H1 (cell line): ENCODE results near the gene BHMT2. TPM values are rescaled to one million over a fixed set of nuclear protein-coding genes. Genes with fewer than 3 reads are reported as not detected.

Source experiments
- CTCF ChIA-PET: fragments of 300-600 bp; sonication (Branson Sonifier 250); formaldehyde crosslinking; loops from one replicate; lab custom pipeline; 2021; ENCODE audit not compliant: partially characterized antibody; lab: Charles Lee
- POLR2A ChIA-PET: fragments of 300-600 bp; sonication (Branson Sonifier 250); formaldehyde crosslinking; loops from one replicate; lab custom pipeline; 2021; ENCODE audit warnings: inconsistent platforms; ENCODE audit not compliant: partially characterized antibody; lab: Charles Lee
- DNase-seq, 2 experiments: peaks; one replicate each; pipeline versions ENCODE4 v3.0.0 to v3.0.0-alpha.2; 2010 to 2022; ENCODE audit warnings: low spot score in 2 of 2, low read depth in 1 of 2, mixed read lengths in 1 of 2
- FAIRE-seq: peaks from 2 replicates; lab custom pipeline; 2011; peaks lifted over from hg19 to GRCh38; lab: Jason Lieb, UNC
- H2AFZ ChIP-seq: 2 replicates; pipeline ENCODE4 v1.8.1; 2012; ENCODE audit warnings: low read length, inconsistent platforms
- H2AK5ac ChIP-seq: 2 replicates; pipeline ENCODE4 v1.6.1; 2013; ENCODE audit warnings: low read depth, low read length
- H2BK120ac ChIP-seq: replicated peaks from 2 replicates; pipeline ENCODE3; 2013; ENCODE audit warnings: low read depth, low read length, inconsistent platforms
- H2BK12ac ChIP-seq: 2 replicates; pipeline ENCODE4 v1.6.1; 2013; ENCODE audit warnings: low read depth, low read length
- H2BK15ac ChIP-seq: 2 replicates; pipeline ENCODE4 v1.6.1; 2013; ENCODE audit warnings: low read length
- H2BK20ac ChIP-seq: 2 replicates; pipeline ENCODE4 v1.6.1; 2013; ENCODE audit warnings: low read length
- H2BK5ac ChIP-seq: 2 replicates; pipeline ENCODE4 v1.6.1; 2013; ENCODE audit warnings: low read depth, low read length
- H3K14ac ChIP-seq: 2 replicates; pipeline ENCODE4 v1.6.1; 2013; ENCODE audit warnings: inconsistent platforms; ENCODE audit not compliant: insufficient read length
- H3K18ac ChIP-seq: 2 replicates; pipeline ENCODE4 v1.6.1; 2013; ENCODE audit warnings: low read length; ENCODE audit errors: extremely low read depth
- H3K23ac ChIP-seq: 2 replicates; pipeline ENCODE4 v1.6.1; 2013; ENCODE audit warnings: inconsistent platforms; ENCODE audit not compliant: insufficient read length
- H3K23me2 ChIP-seq: 2 replicates; pipeline ENCODE4 v1.6.1; 2013; ENCODE audit warnings: low read depth, low read length
- H3K27ac ChIP-seq: 2 replicates; pipeline ENCODE4 v1.6.1; 2011; ENCODE audit warnings: low read depth, low read length, inconsistent platforms
- H3K27me3 ChIP-seq, 4 experiments: replicated peaks in 1 of 4; 1 replicate in 1 of 4; 2 replicates in 3 of 4; pipeline versions ENCODE4 v1.6.1 to v1.8.1; 2011 to 2013; ENCODE audit warnings: low read length in 3 of 4, mild to moderate bottlenecking in 3 of 4, inconsistent platforms in 2 of 4, mixed read lengths in 2 of 4, moderate library complexity in 1 of 4; ENCODE audit not compliant: control insufficient read depth in 3 of 4, insufficient read depth in 3 of 4; ENCODE audit errors: extremely low read depth in 1 of 4
- H3K36me3 ChIP-seq, 4 experiments: 2 replicates each; pipeline versions ENCODE4 v1.6.1 to v1.8.1; 2011 to 2013; ENCODE audit warnings: mild to moderate bottlenecking in 4 of 4, low read length in 3 of 4, moderate library complexity in 2 of 4, control low read depth in 1 of 4, inconsistent platforms in 1 of 4; ENCODE audit not compliant: insufficient read depth in 4 of 4, control insufficient read depth in 2 of 4
- H3K4ac ChIP-seq: replicated peaks from 2 replicates; pipeline ENCODE3; 2013; ENCODE audit warnings: low read length, low read depth, mixed read lengths, inconsistent platforms; ENCODE audit not compliant: insufficient read length
- H3K4me1 ChIP-seq, 4 experiments: replicated peaks in 1 of 4; 1 replicate in 1 of 4; 2 replicates in 3 of 4; pipeline versions ENCODE4 v1.6.1 to v1.8.1; 2011 to 2013; ENCODE audit warnings: low read length in 3 of 4, inconsistent platforms in 2 of 4, mixed read lengths in 1 of 4; ENCODE audit not compliant: insufficient read depth in 4 of 4, control insufficient read depth in 3 of 4
- H3K4me2 ChIP-seq, 2 experiments: 2 replicates each; pipeline versions ENCODE4 v1.6.1 to v1.8.1; 2011 to 2013; ENCODE audit warnings: low read depth in 2 of 2, low read length in 2 of 2, control low read depth in 1 of 2, inconsistent platforms in 1 of 2, mild to moderate bottlenecking in 1 of 2; ENCODE audit not compliant: insufficient read depth in 1 of 2
- H3K4me3 ChIP-seq, 4 experiments: fragments of 200-600, 300-600 bp in 1 of 4; sonication (generic), shearing (Covaris generic), sonication (Bioruptor Twin) in 1 of 4; 2 replicates each; pipeline versions ENCODE4 v1.5.1 to v1.8.1; 2011 to 2016; ENCODE audit warnings: low read length in 4 of 4, low read depth in 3 of 4, control low read depth in 2 of 4, inconsistent platforms in 2 of 4, mild to moderate bottlenecking in 2 of 4, mixed read lengths in 1 of 4, moderate library complexity in 1 of 4; ENCODE audit not compliant: insufficient read depth in 2 of 4; ENCODE audit errors: extremely low read depth in 1 of 4
- H3K56ac ChIP-seq: replicated peaks from 2 replicates; pipeline ENCODE3; 2013; ENCODE audit warnings: low read depth, mild to moderate bottlenecking, mixed read lengths, low read length, inconsistent platforms; ENCODE audit not compliant: insufficient read length
- H3K79me1 ChIP-seq: 2 replicates; pipeline ENCODE4 v1.6.1; 2013; ENCODE audit warnings: low read depth, low read length, control low read depth
- H3K79me2 ChIP-seq, 2 experiments: 2 replicates each; pipeline versions ENCODE4 v1.6.1 to v1.8.1; 2012 to 2013; ENCODE audit warnings: low read length in 2 of 2, mild to moderate bottlenecking in 2 of 2, inconsistent platforms in 1 of 2; ENCODE audit not compliant: insufficient read depth in 2 of 2, control insufficient read depth in 1 of 2
- H3K9ac ChIP-seq, 4 experiments: replicated peaks in 1 of 4; 1 replicate in 1 of 4; 2 replicates in 3 of 4; pipeline versions ENCODE4 v1.6.1 to v1.8.1; 2011 to 2013; ENCODE audit warnings: low read depth in 3 of 4, low read length in 3 of 4, control low read depth in 2 of 4, mild to moderate bottlenecking in 2 of 4, moderate library complexity in 2 of 4, inconsistent platforms in 1 of 4; ENCODE audit errors: extremely low read depth in 1 of 4
- H3K9me3 ChIP-seq, 2 experiments: 2 replicates each; pipeline versions ENCODE4 v1.6.1 to v1.8.1; 2012 to 2013; ENCODE audit warnings: mild to moderate bottlenecking in 2 of 2, moderate library complexity in 2 of 2, control low read depth in 1 of 2, inconsistent platforms in 1 of 2, low read depth in 1 of 2, low read length in 1 of 2, mixed read lengths in 1 of 2; ENCODE audit not compliant: insufficient read depth in 2 of 2
- H4K20me1 ChIP-seq, 2 experiments: replicated peaks in 1 of 2; 2 replicates each; pipeline versions ENCODE3 to v1.8.1; 2011 to 2013; ENCODE audit warnings: inconsistent platforms in 2 of 2, low read length in 2 of 2, mild to moderate bottlenecking in 1 of 2; ENCODE audit not compliant: insufficient read depth in 2 of 2, control insufficient read depth in 1 of 2
- H4K5ac ChIP-seq: 2 replicates; pipeline ENCODE4 v1.6.1; 2013; ENCODE audit warnings: low read length, low read depth, mixed read lengths, inconsistent platforms; ENCODE audit not compliant: insufficient read length
- H4K8ac ChIP-seq: 2 replicates; pipeline ENCODE4 v1.8.0; 2013; ENCODE audit warnings: mild to moderate bottlenecking, moderate library complexity, low read length, inconsistent platforms; ENCODE audit not compliant: insufficient read depth; ENCODE audit errors: extremely low read depth
- H4K91ac ChIP-seq: replicated peaks from 2 replicates; pipeline ENCODE3; 2013; ENCODE audit warnings: low read length, mixed read lengths, inconsistent platforms; ENCODE audit not compliant: insufficient read length
- BACH1 ChIP-seq: IDR thresholded peaks from 2 replicates; pipeline ENCODE4 v1.6.1; 2012; ENCODE audit warnings: low read length, improper control_type of control experiment
- EZH2 ChIP-seq: fragments of 200-600 bp; sonication (generic); IDR thresholded peaks from 2 replicates; pipeline ENCODE4 v1.7.1; 2012; ENCODE audit warnings: low read depth, mild to moderate bottlenecking, moderate library complexity, low read length, inconsistent platforms; ENCODE audit not compliant: severe bottlenecking
- KDM4A ChIP-seq: IDR thresholded peaks from one replicate; pipeline ENCODE4 v1.7.1; 2012; ENCODE audit warnings: low read depth, mild to moderate bottlenecking, moderate library complexity, low read length, inconsistent platforms; ENCODE audit not compliant: severe bottlenecking
- PHF8 ChIP-seq: fragments of 200-600 bp; sonication (generic); conservative IDR thresholded peaks from 2 replicates; pipeline ENCODE4 v1.7.1; 2012; ENCODE audit warnings: low read depth, mild to moderate bottlenecking, inconsistent platforms, low read length, moderate library complexity
- RAD21 ChIP-seq, 2 experiments: IDR thresholded peaks in 1 of 2; conservative IDR thresholded peaks in 1 of 2; 2 replicates each; pipeline ENCODE4 v1.6.1; 2011; ENCODE audit warnings: low read depth in 2 of 2, low read length in 2 of 2, improper control_type of control experiment in 1 of 2, inconsistent platforms in 1 of 2, mild to moderate bottlenecking in 1 of 2, moderate library complexity in 1 of 2
- RXRA ChIP-seq: IDR thresholded peaks from 2 replicates; pipeline ENCODE4 v1.6.1; 2011; ENCODE audit warnings: low read depth, mild to moderate bottlenecking, low read length, moderate library complexity; ENCODE audit not compliant: insufficient read depth
- TEAD4 ChIP-seq: IDR thresholded peaks from 2 replicates; pipeline ENCODE4 v1.6.1; 2012; ENCODE audit warnings: low read depth, low read length, inconsistent platforms, mixed read lengths
- ZNF274 ChIP-seq: IDR thresholded peaks from 2 replicates; pipeline ENCODE4 v1.7.0; 2012; ENCODE audit warnings: low read length, borderline replicate concordance; ENCODE audit errors: extremely low read depth
- WGBS, 2 experiments: shearing (Covaris generic) in 1 of 2; methylation state at CpG; one replicate each; pipeline versions ENCODE4 v1.1.6 to v1.1.7; 2013 to 2015; ENCODE audit warnings: low lambda C conversion rate in 2 of 2, mixed read lengths in 2 of 2, inconsistent platforms in 1 of 2, low coverage in 1 of 2, missing lambda C conversion rate in 1 of 2; ENCODE audit not compliant: insufficient replicate concordance in 2 of 2, insufficient coverage in 1 of 2, insufficient read length in 1 of 2; ENCODE audit errors: extremely low coverage in 1 of 2, missing lambda C conversion rate in 1 of 2; 5-methylcytosine and 5-hydroxymethylcytosine counted together
- polyA plus RNA-seq, 7 experiments: library from polyadenylated mRNA; depleted of rRNA in 3 of 7; stranded (reverse) in 5 of 7; unstranded in 2 of 7; fragments of >200 nt in 5 of 7; fragments of 200-250 nt in 2 of 7; gene quantifications; 1 replicate in 5 of 7; 2 replicates in 1 of 7; 4 replicates in 1 of 7; pipeline versions ENCODE4 v1.2.1 to v1.2.3, GENCODE V29; 2011 to 2013; ENCODE audit warnings: missing spikeins in 2 of 7, mixed read lengths in 2 of 7
- total RNA-seq: library from RNA; stranded (reverse); fragmentation: NEBNext Ultra II Directional; extraction: Animal tissue kit (Norgen Biotek cat#: 25700); gene quantifications from 2 replicates; pipeline ENCODE4 v1.2.1, GENCODE V29; 2021
- TF ChIP-seq, protein P1 (sequence below): IDR thresholded peaks from 2 replicates; pipeline ENCODE4 v1.6.1; 2011; ENCODE audit warnings: low read depth, mild to moderate bottlenecking, low read length; ENCODE audit not compliant: insufficient read depth
- TF ChIP-seq, protein P2 (sequence below), 3 experiments: IDR thresholded peaks; 1 replicate in 2 of 3; 2 replicates in 1 of 3; pipeline versions ENCODE4 v1.5.1 to v1.6.1; 2011; ENCODE audit warnings: low read length in 3 of 3, mild to moderate bottlenecking in 3 of 3, inconsistent platforms in 2 of 3, low read depth in 1 of 3, moderate library complexity in 1 of 3; ENCODE audit not compliant: insufficient read depth in 1 of 3; ENCODE audit errors: control extremely low read depth in 1 of 3

BHMT2 gene
- total and polyA plus RNA-seq, 2 of the 8 experiments (the other 6 are each of a cell fraction or from before 2014, with no cell fraction given), result 0.11 TPM; not detected in 1

DNA sequence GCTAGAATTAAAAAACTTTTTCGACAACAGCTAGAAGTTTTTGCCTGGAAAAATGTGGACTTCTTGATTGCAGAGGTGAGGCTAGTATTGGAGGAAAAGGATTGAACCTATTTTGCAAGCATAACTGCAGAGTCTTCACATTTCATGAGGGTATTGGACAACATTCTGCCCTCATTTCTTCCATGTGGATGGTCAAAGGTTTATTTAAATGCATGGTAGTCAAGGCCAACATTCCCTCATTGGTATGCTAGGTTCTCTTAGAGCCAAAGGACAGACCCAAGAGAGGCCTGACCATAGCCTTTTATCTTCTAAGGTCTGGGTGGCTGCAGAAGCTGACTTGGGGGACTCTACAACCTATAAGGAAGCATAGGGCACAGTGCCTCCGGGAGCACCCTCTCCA lies 11.2 kb downstream of the BHMT2 start:
- DNase-seq (no peak), FAIRE-seq (no peak)
- H4K20me1 ChIP-seq, result peaks cover 0 to 2% of the 10 kb centered on the region in 2 experiments
- H3K36me3 ChIP-seq, result no peaks in the 10 kb centered on the region
- H4K8ac ChIP-seq, result no peak overlapping the region
- H2BK120ac ChIP-seq, result no peak overlapping the region
- H3K4me1 ChIP-seq, result no peaks in the 10 kb centered on the region
- no peak overlapping the region for H3K4ac ChIP-seq
- H2BK20ac ChIP-seq, result no peak overlapping the region
- H2AFZ ChIP-seq, result no peak overlapping the region
- no peaks in the 10 kb centered on the region for H3K9me3 ChIP-seq
- no peaks in the 10 kb centered on the region; a peak in 1 of 7 replicates for H3K27me3 ChIP-seq
- no peak overlapping the region for H3K56ac ChIP-seq
- H3K23ac ChIP-seq, result no peak overlapping the region
- ChIA-PET POLR2A (no interaction called here), CTCF (interaction anchor here (1.1 to 1.5 kb wide), 2 partner anchors 58 to 59 kb away, joined by 3 to 4 read pairs; no protein-coding TSS in a partner anchor)
- H3K9ac ChIP-seq, result no peak overlapping the region
- H3K79me2 ChIP-seq, result no peaks in the 10 kb centered on the region
- no peak overlapping the region for H3K4me3 ChIP-seq
- H2BK5ac ChIP-seq, result no peak overlapping the region
- H3K23me2 ChIP-seq, result peaks cover 3% of the 10 kb centered on the region; the same call in 1 of the 2 replicates
- H4K5ac ChIP-seq, result no peak overlapping the region
- H2AK5ac ChIP-seq, result no peak overlapping the region
- no peak overlapping the region for H3K14ac ChIP-seq
- no peak overlapping the region for H2BK12ac ChIP-seq
- H2BK15ac ChIP-seq, result no peak overlapping the region
- no peak overlapping the region for H4K91ac ChIP-seq
- no peak overlapping the region for H3K4me2 ChIP-seq
- 86% methylated on average over 2 of the region's 2 CpGs; no CpG with 5 or more reads in 1 of the 2 experiments for WGBS, 2 experiments
- no peak overlapping the region for H3K18ac ChIP-seq
- H3K79me1 ChIP-seq, result no peaks in the 10 kb centered on the region
- H3K27ac ChIP-seq, result no peak overlapping the region
- TF ChIP-seq KDM4A (no peak), RAD21 (IDR thresholded peaks at IDR 0.05 in 1 of 2, conservative IDR thresholded peaks at IDR 0.05 in 1 of 2; ENCODE audit: low read depth in 2 of 2, low read length in 2 of 2) (no peak), ZNF274 (no peak), TEAD4 (no peak), BACH1 (no peak), EZH2 (no peak), RXRA (no peak), PHF8 (no peak)
- TF ChIP-seq, protein P1, sequence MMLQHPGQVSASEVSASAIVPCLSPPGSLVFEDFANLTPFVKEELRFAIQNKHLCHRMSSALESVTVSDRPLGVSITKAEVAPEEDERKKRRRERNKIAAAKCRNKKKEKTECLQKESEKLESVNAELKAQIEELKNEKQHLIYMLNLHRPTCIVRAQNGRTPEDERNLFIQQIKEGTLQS, result no peak
- TF ChIP-seq, protein P2, sequence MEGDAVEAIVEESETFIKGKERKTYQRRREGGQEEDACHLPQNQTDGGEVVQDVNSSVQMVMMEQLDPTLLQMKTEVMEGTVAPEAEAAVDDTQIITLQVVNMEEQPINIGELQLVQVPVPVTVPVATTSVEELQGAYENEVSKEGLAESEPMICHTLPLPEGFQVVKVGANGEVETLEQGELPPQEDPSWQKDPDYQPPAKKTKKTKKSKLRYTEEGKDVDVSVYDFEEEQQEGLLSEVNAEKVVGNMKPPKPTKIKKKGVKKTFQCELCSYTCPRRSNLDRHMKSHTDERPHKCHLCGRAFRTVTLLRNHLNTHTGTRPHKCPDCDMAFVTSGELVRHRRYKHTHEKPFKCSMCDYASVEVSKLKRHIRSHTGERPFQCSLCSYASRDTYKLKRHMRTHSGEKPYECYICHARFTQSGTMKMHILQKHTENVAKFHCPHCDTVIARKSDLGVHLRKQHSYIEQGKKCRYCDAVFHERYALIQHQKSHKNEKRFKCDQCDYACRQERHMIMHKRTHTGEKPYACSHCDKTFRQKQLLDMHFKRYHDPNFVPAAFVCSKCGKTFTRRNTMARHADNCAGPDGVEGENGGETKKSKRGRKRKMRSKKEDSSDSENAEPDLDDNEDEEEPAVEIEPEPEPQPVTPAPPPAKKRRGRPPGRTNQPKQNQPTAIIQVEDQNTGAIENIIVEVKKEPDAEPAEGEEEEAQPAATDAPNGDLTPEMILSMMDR (IDR thresholded peaks at IDR 0.05; ENCODE audit: control extremely low read depth in 1 of 3, insufficient read depth in 1 of 3, low read depth in 1 of 3, low read length in 3 of 3), result no peak
